NOMO-1 treated with DMSO at 0.1 percent for 48 hours (cell line): ENCODE measurements around the gene DPP4.

ENCODE experiments used
- DNase-seq: peaks from one replicate; lab custom pipeline; 2025; ENCODE audit not compliant: unreplicated experiment; lab: John Stamatoyannopoulos, UW

DPP4 gene

GRCh38 chr2:162021516-162022058, 52.4 kb downstream of the DPP4 start:
- no peak for DNase-seq

- DNase-seq: no peak
Measured at GRCh38 chr2:162018530-162018929, 55.5 kb downstream of the DPP4 start.

GRCh38 chr2:162017233-162017632, 56.8 kb downstream of the DPP4 start:
- DNase-seq: no peak

- DNase-seq: no peak
Measured at GRCh38 chr2:162016080-162016479, 57.9 kb downstream of the DPP4 start.

- no peak for DNase-seq
Measured at GRCh38 chr2:162014751-162015150, 59.3 kb downstream of the DPP4 start.

GRCh38 chr2:162013514-162014475, 60.2 kb downstream of the DPP4 start:
- peak; percentile 82 for DNase-seq

GRCh38 chr2:162012565-162013058, 61.4 kb downstream of the DPP4 start:
- no peak for DNase-seq

GRCh38 chr2:162011706-162012564, 62.1 kb downstream of the DPP4 start:
- DNase-seq: no peak

- no peak for DNase-seq
Measured at GRCh38 chr2:162009543-162009942, 64.5 kb downstream of the DPP4 start.

- DNase-seq: no peak
Measured at GRCh38 chr2:162007447-162008040, 66.5 kb downstream of the DPP4 start.

- no peak for DNase-seq
Measured at GRCh38 chr2:162006337-162006736, 67.7 kb downstream of the DPP4 start.

GRCh38 chr2:162004031-162004430, 70.0 kb downstream of the DPP4 start:
- no peak for DNase-seq

- peak; percentile 62 for DNase-seq
Measured at GRCh38 chr2:162002623-162003235, 71.3 kb downstream of the DPP4 start.

GRCh38 chr2:162000431-162000830, 73.6 kb downstream of the DPP4 start:
- no peak for DNase-seq

- DNase-seq: no peak
Measured at GRCh38 chr2:161999321-161999720, 74.7 kb downstream of the DPP4 start.

GRCh38 chr2:161998857-161999256, 75.2 kb downstream of the DPP4 start:
- DNase-seq: no peak

GRCh38 chr2:161997916-161998471, 76.0 kb downstream of the DPP4 start:
- no peak for DNase-seq

GRCh38 chr2:161995553-161996016, 78.4 kb downstream of the DPP4 start:
- no peak for DNase-seq

GRCh38 chr2:161994761-161995520, 79.1 kb downstream of the DPP4 start:
- DNase-seq: no peak
